D721Med (cell line): ENCODE data around the gene AKAP7.
"Not testable (repeated sequence)": the region's sequence is repeated elsewhere in the genome, so short reads cannot be mapped to it uniquely, and the experiment has no call there.

Source experiments
- DNase-seq: peaks from one replicate; pipeline ENCODE4 v3.0.0; 2011; ENCODE audit warnings: low spot score; ENCODE audit not compliant: insufficient read length
- FAIRE-seq: peaks from 2 replicates; lab custom pipeline; 2011; peaks lifted over from hg19 to GRCh38; lab: Jason Lieb, UNC
- TF ChIP-seq, protein P1 (sequence below): IDR thresholded peaks from 2 replicates; pipeline ENCODE4 v1.5.1; 2012; ENCODE audit warnings: mild to moderate bottlenecking, control low read depth; ENCODE audit not compliant: insufficient read depth; ENCODE audit errors: missing control alignments

AKAP7 gene

DNA sequence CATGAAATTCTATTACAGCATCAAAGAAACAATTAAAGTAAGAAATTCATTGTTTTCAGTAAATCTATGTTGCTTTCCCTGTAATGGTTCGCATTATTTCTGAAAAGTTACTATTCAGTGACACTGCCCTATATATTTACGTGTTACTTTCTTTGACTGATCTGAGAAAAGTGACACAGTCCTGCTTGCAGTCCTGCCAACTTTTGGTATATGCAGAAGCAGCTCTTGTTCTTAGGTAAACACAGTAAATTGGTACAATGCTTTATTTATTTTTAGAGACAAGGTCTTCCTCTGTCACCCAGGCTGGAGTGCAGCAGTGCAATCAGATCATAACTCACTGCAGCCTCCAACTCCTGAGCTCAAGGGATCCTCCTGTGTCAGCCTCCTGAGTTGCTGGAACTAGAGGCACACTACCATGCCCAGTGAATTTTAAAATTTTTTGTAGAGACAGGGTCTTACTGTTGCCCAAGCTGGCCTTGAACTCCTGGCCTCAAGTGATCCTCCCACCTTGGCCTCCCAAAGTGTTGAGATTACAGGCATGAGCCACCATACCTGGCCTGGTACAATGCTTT lies 151.3 kb downstream of the AKAP7 start:
- TF ChIP-seq, protein P1, sequence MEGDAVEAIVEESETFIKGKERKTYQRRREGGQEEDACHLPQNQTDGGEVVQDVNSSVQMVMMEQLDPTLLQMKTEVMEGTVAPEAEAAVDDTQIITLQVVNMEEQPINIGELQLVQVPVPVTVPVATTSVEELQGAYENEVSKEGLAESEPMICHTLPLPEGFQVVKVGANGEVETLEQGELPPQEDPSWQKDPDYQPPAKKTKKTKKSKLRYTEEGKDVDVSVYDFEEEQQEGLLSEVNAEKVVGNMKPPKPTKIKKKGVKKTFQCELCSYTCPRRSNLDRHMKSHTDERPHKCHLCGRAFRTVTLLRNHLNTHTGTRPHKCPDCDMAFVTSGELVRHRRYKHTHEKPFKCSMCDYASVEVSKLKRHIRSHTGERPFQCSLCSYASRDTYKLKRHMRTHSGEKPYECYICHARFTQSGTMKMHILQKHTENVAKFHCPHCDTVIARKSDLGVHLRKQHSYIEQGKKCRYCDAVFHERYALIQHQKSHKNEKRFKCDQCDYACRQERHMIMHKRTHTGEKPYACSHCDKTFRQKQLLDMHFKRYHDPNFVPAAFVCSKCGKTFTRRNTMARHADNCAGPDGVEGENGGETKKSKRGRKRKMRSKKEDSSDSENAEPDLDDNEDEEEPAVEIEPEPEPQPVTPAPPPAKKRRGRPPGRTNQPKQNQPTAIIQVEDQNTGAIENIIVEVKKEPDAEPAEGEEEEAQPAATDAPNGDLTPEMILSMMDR = no peak
- DNase-seq = no peak
- FAIRE-seq = no peak

DNA sequence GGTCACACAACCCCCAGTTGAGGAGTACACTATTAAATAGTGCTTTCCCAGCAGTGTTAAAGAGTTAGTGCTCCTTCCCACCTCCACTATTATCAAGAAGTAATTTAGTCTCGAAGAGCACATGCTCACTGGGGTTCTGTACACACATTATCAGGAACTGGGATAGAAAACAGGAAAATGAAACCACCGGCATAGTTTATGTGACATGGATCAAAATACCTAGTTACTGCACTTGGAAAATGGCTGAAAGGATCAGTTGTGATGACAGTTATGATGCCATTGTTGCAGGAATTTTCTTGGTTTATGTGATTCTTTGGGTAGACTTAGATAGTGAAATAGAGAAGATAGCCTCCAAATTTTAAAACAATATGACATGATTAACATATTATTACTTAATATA lies 152.9 kb downstream of the AKAP7 start:
- DNase-seq = no peak
- TF ChIP-seq, protein P1 = no peak
- FAIRE-seq = no peak

DNA sequence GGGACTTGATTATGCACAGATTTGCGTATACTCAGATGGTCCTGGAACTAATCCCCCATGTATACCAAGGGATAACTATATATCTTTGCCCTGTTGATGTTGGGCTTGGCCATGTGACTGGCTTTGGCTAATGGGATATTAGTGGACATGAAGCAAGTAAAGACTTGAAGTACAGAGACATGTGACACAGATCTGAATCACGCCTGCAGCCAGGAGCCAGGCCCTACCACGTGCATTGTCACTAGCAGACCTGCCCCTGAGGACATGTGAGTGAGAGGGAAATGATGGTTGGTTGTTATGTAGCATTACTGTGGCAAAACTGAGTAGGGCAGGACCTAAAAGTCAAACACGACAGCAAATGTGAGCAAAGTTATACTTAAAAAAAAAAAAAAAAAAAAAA lies 155.7 kb downstream of the AKAP7 start:
- no peak for DNase-seq
- FAIRE-seq = no peak
- TF ChIP-seq, protein P1 = no peak

DNA sequence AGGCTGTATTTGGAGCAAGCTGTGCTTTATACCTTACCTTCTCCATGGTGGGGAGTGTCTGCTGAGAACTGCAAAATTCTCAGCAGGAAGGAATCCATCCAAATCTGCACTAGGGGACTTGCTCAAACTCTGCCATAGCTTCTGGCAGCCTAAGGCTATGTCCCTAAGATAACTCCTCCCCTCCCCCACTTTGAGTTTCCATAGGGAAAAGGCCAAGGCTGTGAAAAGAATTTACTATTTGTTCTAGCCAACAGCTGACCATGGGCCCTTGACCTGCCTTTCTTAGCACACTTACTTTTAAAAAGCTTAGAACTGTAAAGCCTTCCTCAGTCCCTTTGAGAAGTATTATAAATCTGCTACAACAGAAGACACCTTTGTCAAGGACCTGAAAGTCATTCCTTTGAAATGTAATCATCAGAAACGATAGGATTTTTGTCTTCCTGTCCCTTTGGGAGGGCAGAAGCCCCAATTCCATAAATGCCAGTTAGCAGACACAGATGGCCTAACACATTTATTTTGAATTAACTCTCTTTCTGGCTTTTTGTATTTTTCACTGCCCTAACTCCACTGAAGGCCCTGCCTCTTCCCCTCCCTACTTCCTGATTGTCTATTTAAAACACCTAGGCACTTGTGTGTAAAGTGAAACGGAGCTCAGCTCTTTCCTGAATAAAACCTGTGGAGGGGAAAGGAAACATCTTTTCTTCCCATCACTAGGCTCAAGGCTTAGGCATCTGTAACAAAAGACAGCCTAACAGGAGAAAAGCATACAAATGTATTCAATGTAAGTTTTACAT lies 157.1 kb downstream of the AKAP7 start:
- no peak for FAIRE-seq
- TF ChIP-seq, protein P1 = no peak

DNA sequence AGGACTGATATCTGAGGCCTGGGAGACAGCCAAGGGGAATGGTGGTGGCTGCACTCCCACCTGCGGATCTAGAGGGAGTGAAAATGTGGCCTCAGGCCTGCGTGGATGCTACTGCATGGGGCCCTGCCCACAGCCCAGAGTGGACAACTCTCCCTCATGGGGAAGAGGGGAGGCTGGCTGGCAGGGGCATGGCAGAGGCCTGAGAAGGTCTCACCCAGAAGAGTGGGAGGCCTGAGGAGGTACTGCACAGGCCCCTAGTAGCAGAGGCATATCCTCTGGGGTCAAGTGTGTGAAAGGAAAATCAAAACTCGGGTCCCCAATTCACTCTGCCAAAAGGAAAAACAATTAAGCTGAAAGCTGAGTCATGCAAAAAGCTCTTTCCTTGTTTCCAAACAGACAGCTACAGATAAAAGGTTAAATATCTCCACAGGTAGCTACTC lies 158.2 kb downstream of the AKAP7 start:
- no peak for DNase-seq
- TF ChIP-seq, protein P1 = no peak
- no peak for FAIRE-seq

More for the DNA sequence above, 157.1 kb downstream of the AKAP7 start:
- DNase-seq = no peak

DNA sequence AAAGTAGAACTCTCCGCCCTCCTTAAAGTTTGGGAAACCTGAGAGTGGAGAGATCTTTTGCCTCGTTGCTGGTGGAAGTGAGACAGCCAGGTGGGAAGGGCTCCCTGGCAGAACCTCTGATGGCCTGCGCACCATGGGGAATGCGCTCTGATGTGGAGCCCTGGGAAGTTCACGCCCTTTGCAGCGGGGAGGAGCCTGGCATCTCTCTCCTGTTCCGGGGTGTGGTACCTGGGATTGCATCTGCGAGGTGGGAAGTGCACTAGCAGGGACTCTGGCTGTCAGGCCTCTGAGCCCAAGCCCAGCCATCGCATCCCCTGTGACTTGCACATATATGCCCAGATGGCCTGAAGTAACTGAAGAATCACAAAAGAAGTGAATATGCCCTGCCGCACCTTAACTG lies 159.8 kb downstream of the AKAP7 start:
- DNase-seq = no peak
- FAIRE-seq = no peak
- TF ChIP-seq, protein P1 = no peak

DNA sequence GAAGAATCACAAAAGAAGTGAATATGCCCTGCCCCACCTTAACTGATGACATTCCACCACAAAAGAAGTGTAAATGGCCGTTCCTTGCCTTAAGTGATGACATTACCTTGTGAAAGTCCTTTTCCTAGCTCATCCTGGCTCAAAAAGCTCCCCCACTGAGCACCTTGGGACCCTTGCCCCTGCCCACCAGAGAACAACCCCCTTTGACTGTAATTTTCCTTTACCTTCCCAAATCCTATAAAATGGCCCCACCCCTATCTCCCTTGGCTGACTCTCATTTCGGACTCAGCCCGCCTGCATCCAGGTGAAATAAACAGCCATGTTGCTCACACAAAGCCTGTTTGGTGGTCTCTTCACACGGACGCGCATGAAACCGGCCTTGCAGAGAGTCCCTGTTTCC lies 165.6 kb downstream of the AKAP7 start:
- not testable (repeated sequence) for DNase-seq, FAIRE-seq
